ENCODE measurements around the gene DCTN4.

Gene DCTN4

DNA sequence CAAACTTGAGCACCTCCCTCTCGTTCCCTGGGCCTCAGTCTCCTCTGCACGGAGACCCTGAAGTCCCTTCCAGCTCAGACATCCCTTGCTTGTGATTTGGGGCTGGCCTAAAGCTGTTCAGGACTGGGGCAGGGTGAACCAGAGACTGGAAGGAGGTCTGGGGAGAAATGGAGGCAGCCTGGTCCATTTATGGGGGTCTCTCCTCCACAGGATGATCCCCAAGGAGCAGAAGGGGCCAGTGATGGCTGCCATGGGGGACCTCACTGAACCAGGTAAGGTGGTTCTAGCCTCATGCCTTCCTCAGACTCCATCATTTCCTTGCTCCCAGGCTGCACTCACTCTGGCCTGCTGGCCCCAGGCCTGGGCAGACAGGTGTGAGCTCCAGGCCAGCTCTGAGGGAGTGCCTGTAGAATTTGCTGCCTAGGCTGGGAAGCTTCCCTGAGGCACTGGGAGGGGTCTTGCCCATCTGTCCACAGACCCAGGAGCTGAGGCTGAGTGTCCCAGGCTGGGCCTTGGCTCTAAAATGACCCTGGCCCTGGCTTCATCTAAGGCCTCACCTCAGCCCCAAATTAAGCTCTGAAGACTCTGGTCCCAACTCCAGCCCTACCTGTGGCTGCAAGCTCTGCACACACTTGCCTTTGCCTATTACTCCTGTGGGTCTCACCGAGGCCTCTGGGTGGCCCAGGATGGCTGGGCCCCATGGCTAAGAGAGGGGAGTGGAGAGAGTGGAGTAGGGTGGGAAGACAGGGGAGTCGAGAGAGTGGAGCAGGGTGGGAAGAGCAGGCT, 95.9 kb downstream of the DCTN4 start:
- no peak for DNase-seq

DNA sequence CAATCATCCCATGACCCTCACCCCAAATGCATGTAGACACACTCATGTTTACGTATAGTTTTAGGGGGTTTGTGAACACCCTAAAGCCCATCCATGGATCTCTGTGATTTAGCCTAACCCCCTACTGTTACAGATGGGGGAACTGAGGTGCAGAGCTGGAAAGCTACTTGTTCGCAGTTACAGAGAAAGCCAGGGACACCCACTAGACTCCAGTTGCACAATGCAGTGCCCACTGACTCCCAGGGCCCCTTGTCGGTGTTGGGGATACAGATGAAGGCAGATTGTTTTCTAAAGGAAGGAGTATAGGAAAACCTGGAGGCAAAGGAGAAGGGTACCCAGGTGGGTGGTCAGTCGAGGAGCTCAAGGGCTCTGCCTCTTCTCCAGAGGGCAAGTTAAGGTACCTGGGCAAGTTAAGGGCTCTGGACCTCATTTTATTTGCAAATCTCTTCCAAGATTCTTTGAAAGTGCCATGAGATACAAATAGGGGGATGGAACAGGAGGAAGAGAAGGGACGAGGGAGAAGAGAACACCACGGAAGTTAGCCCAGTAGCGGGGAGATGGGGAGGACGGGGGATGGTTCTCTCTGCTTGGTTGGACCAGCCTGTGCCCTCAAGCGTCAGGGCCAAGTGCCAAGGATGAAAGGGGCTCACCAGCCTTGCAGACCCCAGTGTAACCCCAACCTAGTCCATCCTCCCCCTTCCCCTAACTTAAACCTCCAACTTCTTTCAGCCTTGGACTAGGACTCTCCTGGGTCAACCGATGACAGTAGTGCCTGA, 96.8 kb downstream of the DCTN4 start:
- no peak for DNase-seq

DNA sequence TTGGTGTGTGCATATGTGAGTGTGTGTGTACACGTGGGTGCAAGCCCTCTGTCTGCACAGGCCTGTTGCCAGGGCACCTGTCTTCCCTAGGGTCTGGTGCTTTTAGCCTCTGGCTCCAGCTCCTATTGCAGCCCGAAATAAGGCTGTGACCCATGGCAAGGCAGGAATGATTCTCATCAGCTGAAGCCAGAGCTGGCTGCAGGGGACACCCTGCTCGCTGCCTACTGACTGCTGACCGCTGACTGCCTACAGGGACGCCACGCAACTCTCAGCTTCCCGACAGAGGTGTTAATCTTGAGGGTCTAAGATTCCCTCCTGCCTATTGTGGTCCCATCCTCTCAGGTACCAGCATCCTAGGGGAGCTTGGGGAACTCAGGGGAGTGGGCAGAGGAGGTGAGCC, 97.7 kb downstream of the DCTN4 start, which contains the start of gene MYOZ3:
TSS of gene MYOZ3 (plus strand) at position 166 of the 400 bp plus-strand sequence. CDS start 1,691 bp downstream, outside the sequence.
- DNase-seq = no peak

DNA sequence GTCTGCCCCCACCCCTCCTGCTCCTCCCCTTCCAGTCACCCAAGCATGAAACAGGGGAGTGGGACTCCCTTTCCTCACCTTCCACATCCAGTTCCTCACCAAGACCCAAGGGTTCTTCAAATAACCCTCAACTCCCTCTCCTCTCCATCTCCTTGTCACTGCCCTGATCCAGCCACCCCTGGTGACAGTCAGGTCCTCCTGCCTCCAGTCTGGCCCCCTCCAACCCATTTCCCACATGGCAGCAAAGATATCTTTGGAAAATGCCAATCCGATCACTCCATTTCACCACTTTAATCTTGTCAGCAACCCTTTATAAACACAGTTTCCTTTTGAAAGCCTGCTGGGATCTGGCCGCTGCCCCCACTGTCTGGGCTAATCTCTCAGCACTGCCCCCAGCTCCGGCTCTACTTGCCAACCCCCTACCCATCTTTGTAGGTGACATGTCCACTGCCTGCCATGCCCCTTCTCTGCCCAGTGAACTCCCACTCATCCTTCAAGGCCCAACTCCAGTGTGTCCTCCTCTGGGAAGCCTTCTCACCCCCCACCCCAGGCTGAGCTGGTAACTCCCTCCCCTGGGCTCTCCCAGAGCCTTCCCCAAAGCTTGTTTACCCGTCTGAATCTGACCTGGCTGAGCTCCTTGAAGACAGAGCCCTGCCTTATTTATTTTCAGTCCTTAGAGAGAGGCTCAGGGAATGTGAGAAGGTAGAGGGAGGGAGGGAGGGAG, 98.5 kb downstream of the DCTN4 start:
- DNase-seq = no peak

DNA sequence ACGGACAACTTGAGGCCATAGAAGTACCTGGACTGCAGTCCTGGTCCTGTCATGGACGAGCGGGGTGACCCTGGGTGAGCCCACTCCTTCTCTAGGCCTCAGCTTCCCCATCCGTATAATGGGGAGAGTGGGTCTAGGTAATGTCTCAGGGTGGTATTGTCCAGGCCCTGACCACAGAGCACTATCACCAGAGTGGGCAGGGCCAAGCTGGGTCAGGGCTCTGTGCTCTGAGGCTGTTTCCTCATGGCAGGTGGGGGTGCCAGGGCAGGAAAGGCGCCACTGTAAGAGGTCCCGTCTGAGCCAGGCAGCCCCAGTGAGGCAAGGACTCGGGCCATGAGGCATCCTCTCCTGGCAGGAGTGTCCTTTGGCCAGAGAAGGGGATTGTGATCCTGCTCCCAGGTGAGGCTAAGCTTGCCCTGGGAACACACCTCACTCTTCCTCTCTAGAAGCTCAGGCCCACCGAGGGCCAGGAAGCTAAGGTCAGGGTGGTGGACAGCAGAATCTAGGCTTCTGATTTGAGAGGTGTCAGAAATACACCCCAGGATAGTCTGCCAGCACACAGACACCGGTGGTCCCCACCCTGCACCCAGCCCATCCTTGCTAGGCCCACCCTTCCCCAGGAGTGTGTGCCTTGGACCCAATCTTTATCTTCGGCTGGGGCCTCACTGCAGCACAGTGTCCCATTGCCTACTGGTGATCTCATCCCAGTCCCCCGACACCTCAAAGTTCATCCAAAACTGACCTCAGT, 99.3 kb downstream of the DCTN4 start:
- DNase-seq = no peak

DNA sequence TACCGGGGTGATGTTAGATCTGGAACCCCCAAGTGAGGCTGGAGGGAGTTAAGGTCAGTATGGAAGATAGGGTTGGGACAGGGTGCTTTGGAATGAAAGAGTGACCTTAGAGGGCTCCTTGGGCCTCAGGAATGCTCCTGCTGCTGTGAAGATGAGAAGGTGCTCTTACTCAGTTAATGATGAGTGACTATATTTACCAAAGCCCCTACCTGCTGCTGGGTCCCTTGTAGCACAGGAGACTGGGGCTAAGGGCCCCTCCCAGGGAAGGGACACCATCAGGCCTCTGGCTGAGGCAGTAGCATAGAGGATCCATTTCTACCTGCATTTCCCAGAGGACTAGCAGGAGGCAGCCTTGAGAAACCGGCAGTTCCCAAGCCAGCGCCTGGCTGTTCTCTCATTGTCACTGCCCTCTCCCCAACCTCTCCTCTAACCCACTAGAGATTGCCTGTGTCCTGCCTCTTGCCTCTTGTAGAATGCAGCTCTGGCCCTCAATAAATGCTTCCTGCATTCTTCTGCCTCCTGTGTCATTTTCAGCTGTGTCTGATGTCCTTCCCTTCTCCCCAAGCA, 100.0 kb downstream of the DCTN4 start:
- no peak for DNase-seq
